GM12892 (cell line): Measurements from ENCODE around the gene BSPRY.
"Not testable (repeated sequence)": the region's sequence is repeated elsewhere in the genome, so short reads cannot be mapped to it uniquely, and the experiment has no call there.

Experiments used
- POLR2A ChIP-seq: IDR thresholded peaks from 2 replicates; pipeline ENCODE4 v1.6.1; 2011; ENCODE audit warnings: low read depth, low read length, control low read depth
- POLR2AphosphoS5 ChIP-seq: IDR thresholded peaks from 2 replicates; pipeline ENCODE4 v1.6.1; 2011; ENCODE audit warnings: low read depth, low read length, control low read depth

GRCh38 chr9:113379094-113379828 lies 29.9 kb downstream of the BSPRY start:
- TF ChIP-seq POLR2A, POLR2AphosphoS5: not testable (repeated sequence)
